GM18870 (cell line): ENCODE data around the gene CBX8.

Source experiments
- ATAC-seq: cut with Tn5 transposase; IDR thresholded peaks from one replicate; pipeline ENCODE4 v1.9.1; 2021; ENCODE audit warnings: moderate library complexity; ENCODE audit not compliant: unreplicated experiment

CBX8 gene

DNA sequence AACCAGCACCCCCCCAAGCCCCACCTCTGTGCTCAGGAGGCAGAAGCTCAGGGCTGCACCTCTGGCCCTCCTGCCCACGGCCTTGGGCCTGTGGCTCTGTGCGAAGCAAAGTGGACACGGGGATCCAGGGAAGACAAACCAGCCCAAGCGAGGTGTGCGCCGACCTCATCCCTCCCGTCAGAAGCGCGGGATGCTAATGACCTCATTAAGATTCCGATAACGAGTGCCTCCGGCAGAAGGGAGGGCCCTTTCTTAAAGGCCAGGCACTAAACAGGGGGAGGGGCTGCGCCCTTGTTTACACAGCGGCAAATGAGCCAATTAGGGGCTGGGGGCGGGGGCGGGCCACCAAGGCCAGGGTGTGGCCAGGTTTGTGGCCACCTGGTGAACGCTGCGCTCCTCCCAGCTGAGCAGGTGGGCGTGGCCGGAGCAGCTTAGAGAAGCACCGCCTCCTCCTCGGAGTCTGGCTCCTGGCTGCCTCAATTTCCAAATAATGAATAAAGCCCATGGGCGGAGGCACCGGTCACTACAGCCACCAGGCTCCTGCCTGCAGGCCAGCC, 39.2 kb upstream of the CBX8 start:
- no peak for ATAC-seq

DNA sequence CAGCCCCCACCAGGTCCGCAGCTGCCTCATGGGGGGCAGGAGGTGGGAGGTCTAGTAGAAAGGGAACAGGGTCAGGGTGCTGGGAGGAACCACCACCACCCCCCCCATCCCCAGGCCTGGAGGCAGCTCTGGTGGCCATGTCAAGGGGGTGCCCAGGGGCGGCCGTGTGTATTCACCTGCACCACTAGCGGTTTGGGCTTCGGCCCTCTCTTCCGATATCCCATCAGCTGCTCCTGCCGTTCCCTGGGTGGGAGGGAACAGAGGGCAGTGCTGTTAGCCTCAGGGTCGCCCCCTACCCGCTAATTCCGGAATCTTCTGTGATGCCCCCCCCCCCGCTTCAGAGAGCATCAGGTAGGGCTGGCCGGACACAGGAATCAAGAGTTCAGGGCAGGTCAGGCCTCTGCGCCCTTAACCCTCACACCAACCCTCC, 38.6 kb upstream of the CBX8 start:
- no peak for ATAC-seq

DNA sequence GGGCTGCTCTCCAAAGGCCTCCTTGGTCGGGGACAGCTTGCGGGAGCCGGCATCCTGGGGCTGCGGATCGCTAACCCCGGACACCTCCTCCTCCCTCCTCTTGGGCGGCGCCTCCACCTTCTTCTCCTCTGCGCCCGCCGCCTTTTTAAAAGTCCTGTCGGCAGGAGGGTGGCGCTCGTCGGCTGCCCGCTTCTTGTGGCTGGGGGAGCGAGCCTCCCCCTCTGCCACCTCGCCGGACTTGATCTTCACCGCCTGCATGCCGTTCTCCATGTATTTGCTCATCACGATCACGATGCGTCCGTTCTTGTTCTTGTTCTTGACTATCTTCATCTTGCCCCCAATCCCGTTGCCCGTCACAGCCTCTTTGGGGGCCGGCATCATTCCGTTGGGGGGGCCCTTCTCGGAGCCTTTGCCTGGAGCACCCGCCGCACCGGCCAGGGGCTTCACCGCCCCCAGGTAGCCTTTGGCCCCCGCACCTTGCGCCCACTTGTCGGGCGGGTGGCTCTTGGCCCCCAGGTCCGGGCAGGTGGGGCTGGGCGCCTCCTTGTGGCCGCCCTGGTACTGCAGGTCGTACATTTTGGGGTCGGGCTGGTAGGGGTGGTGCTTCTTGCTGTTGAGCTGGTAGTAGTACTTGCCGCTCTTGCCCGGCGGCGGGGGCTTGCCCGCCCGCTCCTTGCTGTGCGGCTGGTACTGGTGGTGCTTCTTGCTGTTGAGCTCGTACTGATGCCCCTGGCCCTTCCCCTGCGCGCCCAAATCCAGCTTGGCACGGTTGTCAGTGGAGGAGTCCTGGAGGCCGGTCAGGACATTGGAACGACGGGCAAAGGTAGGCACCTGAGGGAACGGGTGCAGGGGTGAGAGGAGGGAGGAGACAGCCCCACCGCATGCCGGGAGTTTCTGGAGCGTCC, 37.9 kb upstream of the CBX8 start:
- no peak for ATAC-seq

DNA sequence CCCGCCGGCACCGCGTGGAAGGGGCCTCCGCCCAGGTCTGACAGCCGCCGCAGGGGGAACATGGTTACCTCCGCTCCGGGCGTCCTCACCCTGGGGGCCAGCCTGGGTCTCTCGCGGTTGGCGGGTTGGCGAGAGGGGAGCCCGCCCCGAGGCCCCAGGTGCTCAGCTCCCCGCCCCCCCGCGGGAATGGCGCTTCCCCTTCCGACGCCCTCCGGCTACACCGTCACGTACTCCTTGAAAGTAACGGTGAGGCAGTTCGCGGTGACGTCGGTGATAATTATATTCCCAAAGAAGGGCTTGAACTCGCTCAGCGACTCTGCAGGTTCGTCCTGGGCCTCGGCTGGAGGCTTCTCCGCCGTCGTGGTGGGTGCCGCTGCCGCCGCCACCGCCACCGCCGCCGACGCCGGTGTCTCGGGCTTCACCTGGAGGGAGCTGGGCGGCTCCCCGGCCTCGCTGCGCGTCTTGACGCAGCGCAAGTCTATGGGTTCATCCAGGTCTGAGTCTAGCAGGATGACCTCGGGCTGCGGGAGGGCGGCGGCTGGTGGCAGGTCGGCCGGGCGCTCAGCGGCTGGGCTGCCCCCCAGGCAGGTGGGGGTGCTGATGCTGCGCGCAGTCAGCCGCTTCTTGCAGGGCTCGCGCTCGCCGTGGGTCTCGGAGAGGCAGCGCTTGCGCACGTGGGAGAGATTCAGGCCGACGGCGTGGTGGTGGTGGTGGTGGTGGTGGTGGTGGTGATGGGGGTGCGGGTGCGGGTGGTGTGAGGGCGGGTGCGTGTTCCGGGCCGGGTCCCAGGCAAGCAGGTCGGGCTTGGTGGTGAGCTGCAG, 37.1 kb upstream of the CBX8 start:
- ATAC-seq, result no peak

DNA sequence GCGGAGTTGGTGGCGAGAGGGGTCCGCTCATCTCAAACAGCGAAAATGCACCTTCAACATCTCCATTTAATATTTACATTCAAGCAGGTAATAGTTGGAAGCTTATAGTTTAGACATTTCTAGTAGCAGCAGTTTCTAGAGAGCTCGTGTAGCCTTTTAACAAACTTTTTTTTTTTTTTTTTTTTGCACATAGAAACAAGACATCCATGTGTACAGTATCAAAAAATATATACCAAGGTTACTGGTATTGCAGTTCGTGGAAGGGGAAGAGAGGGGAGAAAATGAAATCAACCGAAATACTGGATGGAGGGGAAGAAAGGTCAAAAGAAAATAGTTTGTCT, 36.2 kb upstream of the CBX8 start:
- ATAC-seq, result no peak

DNA sequence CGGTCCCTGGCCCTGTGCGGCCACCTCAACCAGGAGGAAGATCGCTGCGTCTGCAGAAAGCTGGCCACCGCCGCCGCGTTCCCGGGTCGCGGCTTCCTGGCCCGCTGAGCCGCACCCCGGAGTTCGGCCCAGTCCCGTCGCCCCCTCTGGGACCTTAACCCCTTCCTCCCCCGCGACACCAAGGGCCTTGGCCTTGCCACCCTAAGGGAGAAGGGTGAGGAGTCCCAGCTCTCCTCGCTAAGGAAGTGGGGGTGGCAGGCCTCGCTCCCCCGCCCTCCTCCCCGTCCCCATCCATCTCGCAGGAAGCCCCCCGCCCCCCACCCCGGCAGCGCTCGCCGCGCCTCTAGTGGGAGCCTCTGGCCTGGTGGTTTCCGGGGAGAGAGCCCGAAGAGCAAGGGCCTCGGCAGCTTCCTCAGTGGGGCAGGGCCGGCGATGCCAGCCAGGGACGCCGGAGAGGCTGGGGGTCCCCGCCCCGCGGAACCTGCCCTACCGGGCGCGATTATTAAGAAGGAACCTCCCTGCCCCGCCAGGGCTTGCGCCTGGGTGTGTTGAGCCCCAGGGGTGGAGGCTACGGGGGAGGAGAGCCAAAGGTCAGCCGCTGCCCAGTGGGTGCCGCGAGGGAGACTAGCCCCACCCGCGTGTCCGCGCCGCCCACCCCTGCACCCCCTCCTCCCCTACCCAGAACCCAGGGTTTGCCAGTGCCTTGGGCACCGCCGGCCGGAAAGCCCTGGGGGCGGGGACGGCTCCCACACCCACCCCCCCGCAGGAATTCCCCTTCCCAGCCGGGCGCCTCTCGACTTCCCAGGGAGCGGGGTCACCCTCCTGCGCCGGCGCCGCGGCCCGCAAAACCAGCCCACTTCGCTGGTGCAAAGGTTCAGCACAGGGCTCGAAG, 35.6 kb upstream of the CBX8 start:
- ATAC-seq, result no peak

DNA sequence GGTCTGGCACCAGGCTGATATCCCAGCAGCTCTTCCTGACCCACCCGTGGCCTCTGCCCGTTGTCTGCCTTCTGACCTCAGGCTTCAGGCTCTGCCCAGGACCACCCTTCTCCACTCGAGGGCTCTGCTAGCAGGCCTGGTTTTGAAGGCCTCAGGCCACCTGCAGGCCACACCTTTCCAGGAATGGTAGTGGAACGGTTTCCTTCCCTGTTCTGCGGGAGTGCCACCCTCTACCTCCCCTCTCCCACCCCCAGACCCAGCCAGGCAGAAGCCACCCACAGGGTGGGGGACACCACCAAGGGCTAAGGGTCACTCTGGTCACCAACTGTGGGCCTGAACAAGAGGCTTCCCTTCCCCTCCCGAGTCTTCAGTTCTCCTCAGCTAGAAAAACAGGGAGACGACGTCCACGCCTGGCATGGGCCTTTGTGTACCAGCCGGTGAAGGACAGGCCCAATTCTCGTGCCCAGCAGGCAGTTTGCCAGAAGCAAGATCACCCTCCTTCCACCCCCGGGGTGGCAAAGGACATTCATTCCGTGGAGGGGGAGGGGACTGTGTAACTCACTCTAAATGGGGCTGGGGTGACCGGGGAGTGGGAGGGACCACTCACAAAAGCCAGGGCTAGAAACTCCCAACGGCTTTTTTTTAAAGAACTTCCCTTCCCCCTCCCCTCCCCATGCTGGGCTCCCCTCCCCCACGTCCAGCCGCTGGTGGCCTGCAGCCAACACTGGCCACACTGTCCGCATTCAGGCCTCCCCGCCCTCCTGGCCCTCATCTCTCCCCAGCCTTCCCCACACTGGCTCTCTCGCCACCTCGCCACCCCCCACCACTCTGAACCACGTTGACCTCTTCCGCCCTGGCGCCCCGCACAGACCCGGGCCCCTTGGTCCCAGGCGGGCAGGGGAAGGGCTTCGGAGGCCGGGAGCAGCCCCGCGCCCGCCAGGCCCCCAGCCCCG, 34.7 kb upstream of the CBX8 start:
- ATAC-seq, result no peak

DNA sequence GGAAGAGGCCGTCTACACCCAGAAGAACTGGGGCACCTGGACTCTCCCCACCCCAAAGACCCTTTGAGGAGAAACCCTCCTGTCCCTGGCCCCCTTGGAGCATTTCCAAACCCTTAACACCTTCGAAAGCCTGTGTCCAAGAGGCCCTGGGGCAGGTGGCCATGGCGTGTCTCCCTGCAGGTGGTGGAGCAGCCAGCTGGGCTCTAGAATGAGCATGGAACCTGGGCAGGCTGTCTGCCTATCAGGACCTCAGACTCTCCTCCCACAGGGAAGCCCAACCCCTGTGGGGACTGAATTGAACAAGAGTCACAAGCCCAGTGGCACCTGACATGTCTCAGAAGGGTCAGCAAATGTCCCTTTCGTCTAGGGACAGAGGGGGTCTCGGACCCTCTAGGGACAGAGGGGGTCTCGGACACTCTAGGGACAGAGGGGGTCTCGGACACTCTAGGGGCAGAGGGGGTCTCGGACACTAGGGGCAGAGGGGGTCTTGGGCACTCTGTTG, 33.9 kb upstream of the CBX8 start:
- ATAC-seq, result no peak

DNA sequence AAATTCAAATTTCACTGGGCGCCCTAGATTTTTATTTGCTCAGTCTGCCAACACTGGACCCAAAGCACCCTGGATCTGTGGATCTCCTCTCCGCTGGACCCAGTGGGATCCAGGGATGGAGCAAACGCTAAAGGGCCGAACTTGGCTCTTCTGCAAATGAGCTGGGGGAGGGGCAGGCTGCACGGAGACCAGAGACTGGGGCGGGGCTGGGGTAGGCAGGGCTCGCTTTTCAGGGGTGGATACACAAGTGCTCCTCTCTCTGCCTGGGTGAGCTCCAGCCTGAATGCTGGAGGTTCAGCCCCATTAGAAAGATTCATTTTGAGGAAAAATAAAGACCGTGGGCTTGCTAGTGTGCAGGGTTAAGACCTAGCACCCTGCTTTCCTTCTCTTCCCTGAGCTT, 33.4 kb upstream of the CBX8 start:
- no peak for ATAC-seq

DNA sequence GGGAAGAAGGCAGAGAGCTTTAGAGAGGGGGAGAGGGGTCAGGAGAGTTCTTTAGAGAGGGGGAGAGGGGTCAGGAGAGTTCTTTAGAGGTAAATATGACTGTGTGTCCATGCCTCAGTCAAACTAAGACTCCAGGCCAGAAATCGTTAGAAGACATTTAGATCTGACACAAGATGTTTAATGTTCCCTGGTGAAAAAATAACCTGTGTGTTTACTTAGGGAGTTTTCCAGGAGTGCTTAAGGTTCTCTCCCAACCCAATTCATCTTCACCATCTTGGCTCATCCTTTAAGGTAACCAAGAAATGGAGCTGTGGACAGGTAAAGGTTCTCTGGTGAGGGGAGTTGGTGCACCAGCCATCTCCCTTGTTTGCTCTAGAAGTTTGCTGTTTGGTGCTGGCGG, 32.6 kb upstream of the CBX8 start:
- no peak for ATAC-seq

DNA sequence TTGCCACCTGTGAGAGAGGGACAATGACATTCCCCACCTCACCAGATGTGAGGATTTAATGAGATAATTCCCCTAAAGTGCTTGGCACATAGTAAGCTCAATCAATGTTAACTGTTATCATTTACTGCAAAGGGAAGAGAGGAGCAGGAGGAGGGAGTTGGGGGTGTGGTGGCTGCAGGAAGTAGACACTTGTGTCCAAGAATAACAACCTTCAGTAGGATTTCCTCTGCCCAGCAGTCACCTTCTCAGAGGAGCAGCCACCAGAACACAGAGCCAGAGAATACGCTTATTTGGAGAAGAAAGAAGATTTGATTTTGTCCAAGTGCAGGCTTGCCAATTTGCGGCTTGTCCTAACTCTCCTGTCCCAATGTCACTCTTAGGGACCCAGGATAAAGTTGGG, 32.1 kb upstream of the CBX8 start:
- no peak for ATAC-seq

DNA sequence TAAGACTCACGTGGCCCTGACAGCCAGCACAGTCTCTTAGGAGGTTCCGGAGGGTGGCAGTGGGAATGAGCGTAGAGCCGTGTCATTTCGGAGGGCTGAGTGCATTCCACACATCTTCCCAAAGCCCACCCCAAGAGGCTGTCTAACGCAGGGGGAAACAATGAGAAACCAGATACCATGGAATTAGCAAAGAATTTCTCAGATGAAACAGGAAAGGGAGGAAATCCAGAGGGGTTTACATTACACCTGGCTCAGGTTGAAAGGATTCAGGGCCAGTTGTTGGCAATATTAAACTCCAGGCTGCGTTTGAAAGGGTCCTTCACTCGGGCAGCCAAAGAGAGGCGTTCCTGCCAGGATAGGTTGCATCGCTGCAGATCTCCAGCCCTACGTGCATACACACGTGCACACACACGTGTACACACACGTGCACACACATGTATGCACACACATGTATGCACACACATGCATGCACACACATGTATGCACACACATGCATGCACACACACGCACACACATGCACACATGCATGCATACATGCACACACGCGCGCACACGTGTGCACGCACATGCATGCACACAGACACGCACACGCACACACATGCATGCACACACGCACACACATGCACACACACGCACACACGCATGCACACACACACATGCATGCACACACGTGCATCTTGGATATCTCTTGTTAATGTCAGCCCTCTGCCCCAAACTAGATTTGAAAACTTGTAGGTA, 30.1 kb upstream of the CBX8 start:
- no peak for ATAC-seq

DNA sequence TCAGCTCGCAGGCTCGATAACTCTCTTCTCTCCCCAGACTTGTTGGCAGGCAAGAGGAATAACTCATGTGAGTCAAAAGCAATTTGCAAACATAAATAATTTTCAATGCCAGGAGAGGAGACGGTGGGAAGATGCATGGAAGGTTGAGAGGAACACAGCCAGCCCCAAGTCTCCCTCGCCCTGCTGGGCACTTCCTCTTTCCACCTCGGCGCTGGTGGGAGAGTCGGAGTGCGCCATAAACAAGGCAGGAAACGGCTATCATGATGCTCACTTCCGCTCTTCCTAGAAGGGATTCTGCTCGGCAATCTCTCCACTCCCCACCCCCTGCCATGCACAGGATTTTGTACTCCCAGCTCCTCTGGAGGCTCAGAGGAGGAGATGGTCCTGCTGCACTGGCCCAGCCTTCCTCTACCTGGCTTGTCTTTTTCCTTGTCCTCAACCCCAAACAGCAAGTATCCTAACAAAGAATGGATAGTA, 29.4 kb upstream of the CBX8 start:
- no peak for ATAC-seq

DNA sequence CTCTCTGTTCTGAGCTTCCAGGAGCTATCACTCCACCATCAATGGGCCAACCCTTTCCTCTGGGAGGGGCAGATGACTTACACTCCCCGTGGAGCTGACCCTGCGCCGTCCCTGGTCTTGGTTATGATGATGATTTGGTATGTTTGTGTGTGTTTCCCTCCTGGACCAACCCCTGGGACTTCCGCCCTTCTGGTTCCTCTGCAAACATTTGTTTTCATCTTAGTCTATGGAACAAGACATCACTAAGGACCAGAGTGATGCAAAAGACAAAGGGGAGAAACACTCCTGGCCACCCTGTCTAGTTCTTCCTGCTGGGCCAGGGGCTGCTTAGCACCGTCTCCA, 28.7 kb upstream of the CBX8 start:
- no peak for ATAC-seq

DNA sequence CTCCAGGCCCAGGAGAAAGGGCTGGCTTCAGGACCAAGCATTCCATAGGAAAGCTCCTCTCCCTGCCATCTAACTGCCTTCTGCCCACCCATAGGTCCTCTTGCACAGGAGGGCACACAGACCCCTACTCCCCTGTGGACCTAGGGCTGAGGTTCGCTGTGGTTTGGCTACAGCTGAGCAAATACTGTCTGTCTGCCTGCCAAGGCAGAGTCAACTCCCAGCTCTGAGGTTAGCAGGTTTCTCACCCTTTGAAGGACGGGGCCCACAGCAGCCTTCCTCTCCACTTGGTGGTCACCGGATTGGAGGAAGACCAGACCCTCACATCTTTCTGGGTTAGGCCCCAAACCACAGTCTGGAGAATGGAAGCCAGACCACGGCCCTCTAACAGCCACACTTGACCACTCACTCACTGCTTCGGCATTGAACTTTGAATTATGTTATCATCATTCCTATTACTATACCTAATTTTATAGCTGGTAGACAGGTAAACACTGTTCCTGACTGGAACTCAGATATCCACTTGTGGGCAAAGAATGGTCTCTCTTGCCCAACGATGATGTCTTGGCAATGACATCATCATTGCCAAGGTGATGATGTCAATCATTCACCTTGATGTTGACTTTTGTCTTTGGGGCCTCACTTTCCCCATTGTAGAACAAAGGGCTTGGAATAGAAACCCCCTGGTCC, 28.2 kb upstream of the CBX8 start:
- ATAC-seq, result no peak

DNA sequence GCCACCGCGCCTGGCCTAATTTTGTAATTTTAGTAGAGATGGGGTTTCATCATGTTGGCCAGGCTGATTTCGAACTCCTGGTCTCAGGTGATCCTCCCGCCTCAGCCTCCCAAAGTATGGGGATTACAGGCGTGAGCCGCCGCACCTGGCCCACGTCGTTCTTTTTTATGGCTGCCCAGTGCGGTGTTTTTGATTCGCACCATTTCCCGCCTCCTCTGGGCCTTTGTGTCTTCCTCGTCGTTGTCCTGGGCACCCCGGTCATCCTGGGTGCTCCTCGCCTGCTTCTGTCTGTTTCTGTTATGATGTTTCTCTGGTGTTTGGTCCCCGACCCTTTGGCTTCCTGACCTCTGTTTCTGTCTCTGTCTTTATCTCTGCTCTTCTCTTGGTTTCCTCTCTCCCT, 27.4 kb upstream of the CBX8 start:
- ATAC-seq, result no peak

DNA sequence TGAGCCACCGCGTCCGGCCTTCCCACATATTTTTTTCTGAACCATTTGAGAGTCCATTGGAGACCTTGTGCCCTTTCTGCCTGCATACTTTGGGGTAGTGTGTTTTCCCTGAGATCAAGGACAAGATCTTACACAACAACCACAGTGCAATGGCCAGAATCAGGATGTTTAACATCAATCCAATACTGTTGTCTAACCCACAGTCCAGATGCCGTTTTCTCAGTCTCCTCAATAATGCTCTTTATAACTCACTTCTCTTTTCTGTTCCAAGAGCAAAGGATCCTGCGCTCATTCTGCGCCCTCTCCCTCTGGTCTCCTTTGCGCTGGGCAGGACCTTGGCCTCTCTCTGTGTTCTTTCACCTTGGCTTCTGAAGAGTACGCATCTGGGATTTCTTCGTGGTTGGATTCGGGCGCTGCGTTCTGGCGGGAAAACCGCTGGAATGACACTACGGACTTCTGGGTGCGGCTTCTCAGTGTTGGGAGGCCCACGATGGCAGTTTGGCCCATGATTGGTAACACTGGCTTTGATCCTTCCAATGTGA, 25.8 kb upstream of the CBX8 start:
- ATAC-seq, result no peak
